Measurements from ENCODE around the gene ADAT2.

DNA sequence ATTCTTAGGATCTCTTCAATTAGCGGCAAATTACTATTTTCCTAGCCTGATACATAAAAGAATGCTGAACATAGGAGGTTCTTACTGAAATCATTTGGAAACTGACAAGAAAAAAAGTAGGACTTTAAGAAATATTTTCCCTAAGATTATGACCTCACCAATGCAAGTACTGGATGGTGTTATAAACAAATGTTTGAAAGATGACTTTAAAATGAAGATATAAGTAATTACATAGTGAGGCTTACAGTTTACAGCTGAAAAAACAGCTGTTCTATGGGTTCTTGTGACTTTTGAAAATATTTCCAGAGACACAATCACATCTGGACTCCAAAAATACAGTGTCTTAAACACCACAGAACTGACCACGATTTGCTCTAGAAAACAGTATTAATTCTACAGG lies 64.9 kb downstream of the ADAT2 start:
- no peak for TF ChIP-seq POU6F1 (CRISPR knock-in tag; IDR thresholded peaks at IDR 0.05; ENCODE audit: borderline replicate concordance, low read depth)
- no peak for TF ChIP-seq ZNF565 (CRISPR knock-in tag; conservative IDR thresholded peaks at IDR 0.05; ENCODE audit: low read depth)
- TF ChIP-seq ISL1 (CRISPR knock-in tag; IDR thresholded peaks at IDR 0.05): no peak
- TF ChIP-seq ESRRG (CRISPR knock-in tag; IDR thresholded peaks at IDR 0.05): no peak
- no peak for TF ChIP-seq TOX (CRISPR knock-in tag; IDR thresholded peaks at IDR 0.05; ENCODE audit: borderline replicate concordance)
- no peak for TF ChIP-seq ZFP30 (CRISPR knock-in tag; IDR thresholded peaks at IDR 0.05)
